Effector memory CD8-positive, alpha-beta T cell (primary cell): Measurements from ENCODE around the gene IFNK.
"Not testable (repeated sequence)": the region's sequence is repeated elsewhere in the genome, so short reads cannot be mapped to it uniquely, and the experiment has no call there.

Experiments
- ATAC-seq: fragments of 150-1000 bp; cut with Tn5 transposase; replicated peaks from 2 replicates; pipeline ENCODE4 v1.10.0; 2021; ENCODE audit warnings: mild to moderate bottlenecking, moderate library complexity
- DNase-seq, 3 experiments: peaks; one replicate each; pipeline ENCODE4 v3.0.0; 2021
- H3K27ac Mint-ChIP-seq, 2 donors: one replicate each; pipeline ENCODE4 v1.8.0; 2022; ENCODE audit warnings: mild to moderate bottlenecking in 2 of 2, mixed read lengths in 2 of 2, moderate library complexity in 2 of 2
- H3K27me3 Mint-ChIP-seq, 2 donors: one replicate each; pipeline ENCODE4 v1.8.0; 2022; ENCODE audit warnings: mixed read lengths in 2 of 2
- H3K36me3 Mint-ChIP-seq: one replicate; pipeline ENCODE4 v1.8.0; 2022; ENCODE audit warnings: mild to moderate bottlenecking, moderate library complexity, mixed read lengths; ENCODE audit not compliant: insufficient read depth
- H3K4me1 Mint-ChIP-seq, 2 donors: one replicate each; pipeline ENCODE4 v1.8.0; 2022; ENCODE audit warnings: low read depth in 2 of 2, mixed read lengths in 2 of 2
- H3K4me3 Mint-ChIP-seq, 2 donors: one replicate each; pipeline ENCODE4 v1.8.0; 2022; ENCODE audit warnings: mild to moderate bottlenecking in 2 of 2, mixed read lengths in 2 of 2, moderate library complexity in 2 of 2
- H3K9me3 Mint-ChIP-seq, 2 donors: one replicate each; pipeline ENCODE4 v1.8.0; 2022; ENCODE audit warnings: mixed read lengths in 2 of 2

IFNK gene

DNA sequence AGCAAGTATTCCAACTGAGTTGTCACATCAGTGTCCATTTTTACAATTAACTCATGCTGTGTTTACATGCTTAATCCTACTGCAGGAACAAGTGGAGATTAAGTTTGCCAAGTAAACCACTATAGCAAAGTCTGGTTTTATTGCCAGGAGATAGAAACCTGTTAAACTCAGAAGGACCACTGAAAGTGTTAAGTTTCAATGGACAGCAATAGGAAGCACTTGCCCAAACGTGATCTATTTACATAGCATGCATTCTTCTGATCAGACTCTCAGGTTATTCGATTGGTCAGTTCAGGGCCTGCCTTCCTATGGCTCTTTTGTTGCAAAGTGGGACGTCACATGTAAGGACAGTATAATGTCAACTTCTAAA, 28.0 kb upstream of the IFNK start:
- peaks cover 0 to 12% of the 10 kb centered on the region in 2 donors for H3K27me3 Mint-ChIP-seq
- ATAC-seq (no peak), DNase-seq (no peak)
- no peaks in the 10 kb centered on the region for H3K9me3 Mint-ChIP-seq
- no peak overlapping the region for H3K27ac Mint-ChIP-seq
- no peaks in the 10 kb centered on the region for H3K36me3 Mint-ChIP-seq
- H3K4me1 Mint-ChIP-seq: no peaks in the 10 kb centered on the region
- H3K4me3 Mint-ChIP-seq: no peak overlapping the region

DNA sequence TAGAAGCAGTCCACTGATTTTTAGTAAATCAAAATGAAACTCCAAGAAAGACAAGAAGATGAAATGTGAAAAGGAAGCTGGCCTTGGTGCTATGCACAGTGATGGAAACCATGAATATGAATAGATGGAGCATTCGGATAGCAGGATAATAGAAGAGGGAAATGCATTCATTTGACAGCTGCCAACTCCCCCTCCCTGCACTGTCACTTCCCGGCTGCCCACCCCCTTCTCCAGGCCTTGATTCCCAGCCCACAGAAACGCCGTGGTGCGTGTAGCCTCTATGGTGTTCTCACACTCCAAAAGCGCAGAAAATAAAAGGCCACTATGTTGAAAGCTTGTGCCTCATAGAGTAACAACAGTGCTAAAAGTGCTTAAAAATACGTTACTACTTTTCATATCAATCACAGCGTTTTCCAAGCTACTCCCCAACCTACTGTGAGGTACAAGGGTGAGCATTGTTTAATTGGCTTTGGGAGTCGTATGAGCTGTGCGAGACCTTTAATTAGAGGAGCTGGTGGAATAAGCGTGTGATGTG, 26.1 kb upstream of the IFNK start:
- H3K27ac Mint-ChIP-seq: no peak overlapping the region

DNA sequence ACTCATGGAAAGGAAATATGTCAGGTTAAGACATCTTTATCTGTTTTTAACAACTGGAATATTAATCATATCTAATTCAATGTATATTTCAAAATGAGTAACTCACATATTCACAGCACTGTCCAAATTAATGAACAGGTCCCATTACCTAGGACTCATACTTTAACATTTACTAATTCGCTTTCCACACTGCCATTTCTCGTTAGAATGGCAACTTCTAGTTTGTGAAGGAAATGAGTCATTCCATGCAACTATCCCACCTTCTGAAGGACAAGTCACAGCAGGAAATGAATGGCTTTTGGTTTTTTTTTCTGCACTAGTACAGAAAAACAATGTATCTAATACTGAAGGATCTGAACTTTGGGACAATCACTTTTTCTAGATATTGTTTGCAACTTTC, 24.6 kb upstream of the IFNK start:
- peaks cover 0 to 8% of the 10 kb centered on the region in 2 donors for H3K27me3 Mint-ChIP-seq
- H3K4me1 Mint-ChIP-seq: no peaks in the 10 kb centered on the region
- H3K27ac Mint-ChIP-seq: no peak overlapping the region
- no peaks in the 10 kb centered on the region for H3K9me3 Mint-ChIP-seq
- H3K36me3 Mint-ChIP-seq: no peaks in the 10 kb centered on the region
- no peak overlapping the region for H3K4me3 Mint-ChIP-seq
- ATAC-seq: no peak
- DNase-seq: no peak

More for the DNA sequence above, 26.1 kb upstream of the IFNK start:
- H3K36me3 Mint-ChIP-seq: no peaks in the 10 kb centered on the region
- DNase-seq (no peak), ATAC-seq (no peak)
- H3K4me3 Mint-ChIP-seq: no peak overlapping the region
- peaks cover 0 to 12% of the 10 kb centered on the region in 2 donors for H3K27me3 Mint-ChIP-seq
- H3K9me3 Mint-ChIP-seq: no peaks in the 10 kb centered on the region
- no peaks in the 10 kb centered on the region for H3K4me1 Mint-ChIP-seq

DNA sequence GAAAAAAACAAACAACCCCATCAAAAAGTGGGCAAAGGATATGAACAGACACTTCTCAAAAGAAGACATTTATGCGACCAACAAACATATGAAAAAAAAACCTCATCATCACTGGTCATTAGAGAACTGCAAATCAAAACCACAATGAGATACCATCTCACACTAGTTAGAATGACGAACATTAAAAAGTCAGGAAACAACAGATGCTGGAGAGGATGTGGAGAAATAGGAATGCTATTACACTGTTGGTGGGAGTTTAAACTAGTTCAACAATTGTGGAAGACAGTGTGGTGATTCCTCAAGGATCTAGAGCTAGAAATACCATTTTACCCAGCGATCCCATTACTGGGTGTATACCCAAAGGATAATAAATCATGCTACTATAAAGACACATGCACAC, 23.2 kb upstream of the IFNK start:
- H3K9me3 Mint-ChIP-seq, H3K36me3 Mint-ChIP-seq, H3K4me1 Mint-ChIP-seq, H3K4me3 Mint-ChIP-seq, DNase-seq, ATAC-seq, H3K27ac Mint-ChIP-seq, H3K27me3 Mint-ChIP-seq: not testable (repeated sequence)

DNA sequence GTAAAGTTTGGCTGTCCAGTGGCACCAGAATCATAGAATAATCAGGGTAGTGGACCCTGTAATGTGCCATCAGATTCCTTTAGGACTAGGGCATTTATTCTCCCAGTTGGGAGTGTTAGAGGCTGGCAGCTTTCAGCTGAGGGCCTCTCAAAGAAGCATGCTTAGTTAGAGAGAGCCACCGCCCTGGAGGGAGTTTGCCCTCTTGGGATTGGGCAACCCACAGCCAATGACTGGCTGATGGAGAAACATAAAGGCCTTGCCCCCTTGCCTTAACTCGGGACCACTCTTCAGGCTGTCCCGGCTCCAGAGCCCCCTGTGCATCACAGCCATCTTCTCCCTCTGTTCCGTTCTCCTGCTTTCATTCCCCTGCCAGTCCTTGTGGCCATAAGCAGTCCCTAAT, 20.5 kb upstream of the IFNK start:
- H3K27me3 Mint-ChIP-seq: peaks cover 6 to 8% of the 10 kb centered on the region in 2 donors
- no peaks in the 10 kb centered on the region for H3K36me3 Mint-ChIP-seq
- H3K4me3 Mint-ChIP-seq: no peak overlapping the region
- H3K4me1 Mint-ChIP-seq: no peaks in the 10 kb centered on the region
- ATAC-seq (no peak), DNase-seq (no peak)
- no peaks in the 10 kb centered on the region for H3K9me3 Mint-ChIP-seq
- H3K27ac Mint-ChIP-seq: no peak overlapping the region

DNA sequence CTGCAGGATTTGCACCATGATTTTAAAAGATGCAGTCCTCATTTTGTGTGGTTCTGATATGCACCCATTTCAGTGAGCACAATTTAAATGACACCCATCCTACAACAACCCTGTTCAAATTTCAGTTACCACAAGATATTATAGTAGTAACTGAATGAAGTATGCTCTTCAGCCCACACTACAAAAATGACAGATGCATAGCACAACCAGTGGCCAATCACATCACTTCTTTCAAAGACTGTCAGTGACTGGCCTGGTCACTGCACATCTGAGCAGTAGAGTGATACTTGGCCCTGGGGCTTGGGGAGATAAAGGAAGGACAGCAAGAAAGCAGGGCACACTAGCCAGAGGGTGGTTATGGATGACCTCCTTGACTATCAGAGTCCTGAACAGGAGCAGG, 19.8 kb upstream of the IFNK start:
- ATAC-seq: no peak
- Mint-ChIP-seq H3K4me1 (no peaks in the 10 kb centered on the region), H3K9me3 (no peaks in the 10 kb centered on the region), H3K27ac (no peak overlapping the region), H3K27me3 (peaks cover 6 to 8% of the 10 kb centered on the region in 2 donors), H3K36me3 (no peaks in the 10 kb centered on the region), H3K4me3 (no peak overlapping the region)
- DNase-seq: no peak

DNA sequence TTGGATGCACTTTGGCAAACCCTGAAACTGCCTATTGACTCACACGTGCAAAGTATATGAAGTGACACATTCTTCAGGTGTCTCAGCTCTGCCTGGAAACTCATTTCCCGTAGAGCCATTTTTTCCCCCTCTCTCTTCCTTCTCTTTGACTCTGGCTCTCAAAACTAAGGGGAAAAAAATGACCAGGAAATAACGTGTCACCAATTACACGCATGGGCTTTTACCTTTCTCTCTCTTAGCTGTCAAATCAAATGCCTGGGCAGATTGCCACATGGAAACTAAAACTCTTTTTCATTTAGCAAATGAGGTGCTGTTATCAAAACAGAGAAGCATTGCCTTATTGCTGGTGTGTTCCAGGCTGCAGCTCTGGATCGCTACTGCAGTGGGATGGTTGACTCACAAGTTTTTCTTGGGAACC, 18.3 kb upstream of the IFNK start:
- Mint-ChIP-seq H3K27ac (no peak overlapping the region), H3K36me3 (no peaks in the 10 kb centered on the region), H3K4me3 (no peak overlapping the region), H3K27me3 (peaks cover 0 to 8% of the 10 kb centered on the region in 2 donors), H3K4me1 (no peaks in the 10 kb centered on the region), H3K9me3 (no peaks in the 10 kb centered on the region)
- DNase-seq: no peak
- no peak for ATAC-seq

DNA sequence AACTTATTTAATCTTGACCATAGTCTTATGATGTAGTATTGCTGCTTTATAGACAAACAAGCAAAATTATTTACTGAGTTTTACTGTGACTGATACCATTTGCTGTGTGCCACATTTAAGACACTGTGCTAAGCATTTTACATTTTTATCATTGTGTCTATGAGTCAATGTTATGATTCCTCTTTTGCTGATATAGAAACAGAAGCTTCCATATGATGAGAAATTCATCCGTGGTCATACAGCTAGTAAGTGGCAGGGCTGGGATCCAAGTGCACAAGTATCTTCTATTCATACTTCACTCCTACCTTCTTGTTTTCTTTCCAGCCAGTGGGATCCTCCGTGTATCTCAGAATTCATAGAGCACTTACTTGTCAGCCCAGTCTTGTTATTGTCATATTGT, 17.1 kb upstream of the IFNK start:
- no peaks in the 10 kb centered on the region for H3K4me1 Mint-ChIP-seq
- ATAC-seq (no peak), DNase-seq (no peak)
- H3K4me3 Mint-ChIP-seq: no peak overlapping the region
- no peak overlapping the region for H3K27ac Mint-ChIP-seq
- no peaks in the 10 kb centered on the region for H3K9me3 Mint-ChIP-seq
- no peaks in the 10 kb centered on the region for H3K36me3 Mint-ChIP-seq
- peaks cover 0 to 8% of the 10 kb centered on the region in 2 donors for H3K27me3 Mint-ChIP-seq

DNA sequence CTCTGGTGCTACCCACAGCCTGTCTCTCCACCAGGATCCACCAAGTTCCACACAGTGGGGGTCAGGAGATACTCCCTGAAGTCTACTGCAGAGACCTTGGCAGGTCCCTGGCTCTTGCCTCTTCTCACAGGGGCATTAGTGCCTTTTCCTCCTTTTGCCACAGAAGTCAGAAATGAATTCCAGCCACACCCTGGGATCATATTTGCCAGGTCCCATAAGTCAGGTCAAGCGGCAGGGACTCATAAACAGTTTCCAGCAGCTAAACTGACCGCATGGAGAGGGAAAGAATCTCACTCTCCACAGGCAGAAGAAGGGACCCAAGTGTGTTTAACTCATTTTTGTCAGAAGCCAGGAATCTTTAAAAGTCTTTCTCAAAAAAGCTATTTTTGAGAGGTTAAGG, 13.3 kb upstream of the IFNK start:
- DNase-seq: no peak
- no peak for ATAC-seq
- H3K4me1 Mint-ChIP-seq: no peaks in the 10 kb centered on the region

DNA sequence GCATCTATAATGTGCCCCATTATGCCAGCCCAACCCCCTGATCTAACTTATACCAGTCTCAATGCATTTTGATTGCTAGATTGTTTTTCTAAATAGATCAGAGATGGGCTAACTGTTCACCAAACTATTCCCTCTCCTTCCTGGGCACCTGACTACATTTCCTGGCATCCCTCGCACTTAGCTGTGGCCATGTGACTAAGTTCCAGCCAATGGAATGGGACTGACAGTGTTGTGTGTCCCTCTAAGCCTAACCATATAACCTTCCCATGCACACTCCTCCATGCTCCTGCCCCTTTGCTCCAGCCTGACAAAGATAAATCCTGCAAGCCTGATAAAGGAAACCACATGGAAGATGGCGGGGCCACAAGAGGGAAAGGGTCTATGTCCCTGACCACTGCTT, 12.3 kb upstream of the IFNK start:
- ATAC-seq (no peak), DNase-seq (no peak)
- no peaks in the 10 kb centered on the region for H3K4me1 Mint-ChIP-seq
- H3K27me3 Mint-ChIP-seq: no peaks in the 10 kb centered on the region
- H3K9me3 Mint-ChIP-seq: no peaks in the 10 kb centered on the region
- H3K27ac Mint-ChIP-seq: no peak overlapping the region
- H3K4me3 Mint-ChIP-seq: no peak overlapping the region
- H3K36me3 Mint-ChIP-seq: no peaks in the 10 kb centered on the region

More for the DNA sequence above, 13.3 kb upstream of the IFNK start:
- no peaks in the 10 kb centered on the region for H3K9me3 Mint-ChIP-seq
- no peak overlapping the region for H3K27ac Mint-ChIP-seq
- H3K4me3 Mint-ChIP-seq: no peak overlapping the region
- H3K36me3 Mint-ChIP-seq: no peaks in the 10 kb centered on the region
- H3K27me3 Mint-ChIP-seq: peaks cover 0 to 5% of the 10 kb centered on the region in 2 donors

DNA sequence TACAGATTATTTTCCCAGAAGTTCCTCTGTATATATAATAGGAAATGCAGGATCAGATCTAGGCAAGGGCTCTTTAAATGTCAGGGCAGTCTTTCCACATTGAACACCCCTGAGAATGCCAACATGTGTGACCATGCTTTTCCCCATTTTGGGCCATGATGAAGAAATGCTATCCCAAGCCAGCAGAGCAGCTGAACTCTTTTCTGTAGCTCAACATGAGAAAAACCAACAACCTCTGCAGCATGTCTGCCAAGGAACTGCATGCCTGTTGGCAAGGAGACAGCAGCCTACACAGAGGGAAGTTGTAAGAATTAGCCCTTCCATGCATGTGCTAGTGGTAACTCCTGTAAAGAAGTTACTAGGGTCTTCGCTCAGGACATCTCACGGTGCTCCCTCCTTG, 9.5 kb upstream of the IFNK start:
- ATAC-seq (no peak), DNase-seq (no peak)
- Mint-ChIP-seq H3K4me1 (no peaks in the 10 kb centered on the region), H3K27me3 (no peaks in the 10 kb centered on the region), H3K4me3 (no peak overlapping the region), H3K36me3 (no peaks in the 10 kb centered on the region), H3K9me3 (no peaks in the 10 kb centered on the region), H3K27ac (no peak overlapping the region)

DNA sequence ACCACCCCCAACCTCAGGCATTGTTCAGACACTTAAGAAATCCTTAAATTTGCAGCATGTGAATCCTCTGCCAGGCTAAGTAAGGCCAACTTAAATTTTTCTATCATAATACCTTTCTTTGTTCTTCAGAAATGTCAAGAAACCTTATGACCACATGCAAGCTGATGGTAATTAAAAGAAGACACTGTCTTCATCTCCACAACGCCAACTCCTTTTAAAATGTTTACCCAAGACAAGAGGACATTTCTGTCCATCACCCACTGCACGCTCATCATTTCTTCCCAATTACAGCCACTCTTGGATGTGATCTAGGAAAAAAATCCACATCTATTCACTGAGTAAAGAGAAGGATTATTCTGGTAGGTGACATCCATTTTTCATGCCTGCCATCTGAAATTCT, 6.1 kb upstream of the IFNK start:
- no peaks in the 10 kb centered on the region for H3K27me3 Mint-ChIP-seq
- ATAC-seq (no peak), DNase-seq (no peak)
- H3K27ac Mint-ChIP-seq: no peak overlapping the region
- H3K4me3 Mint-ChIP-seq: no peak overlapping the region
- H3K9me3 Mint-ChIP-seq: no peaks in the 10 kb centered on the region
- peaks cover 3% of the 10 kb centered on the region for H3K36me3 Mint-ChIP-seq
- H3K4me1 Mint-ChIP-seq: no peaks in the 10 kb centered on the region

DNA sequence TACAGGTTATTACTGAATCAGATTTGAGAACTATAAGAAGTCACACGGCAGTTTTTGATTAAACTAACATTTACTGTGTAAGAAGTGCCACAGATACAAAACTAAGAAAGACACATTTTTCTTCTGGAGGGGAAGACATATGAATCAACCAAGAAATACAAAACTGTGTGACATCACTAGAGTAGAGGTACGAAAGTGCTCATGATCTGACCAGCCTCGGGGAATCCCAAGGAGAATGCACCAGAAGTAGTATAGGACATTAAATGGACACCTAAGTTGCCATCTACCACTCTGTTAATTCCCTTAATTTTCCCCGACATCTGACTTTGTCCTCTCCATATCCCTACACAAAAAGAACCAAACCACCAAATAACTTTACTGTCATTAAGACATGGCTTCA, 5.3 kb upstream of the IFNK start:
- H3K27ac Mint-ChIP-seq: no peak overlapping the region
- H3K9me3 Mint-ChIP-seq: no peaks in the 10 kb centered on the region
- ATAC-seq (no peak), DNase-seq (no peak)
- H3K27me3 Mint-ChIP-seq: no peaks in the 10 kb centered on the region
- H3K4me3 Mint-ChIP-seq: no peak overlapping the region
- no peaks in the 10 kb centered on the region for H3K4me1 Mint-ChIP-seq
- H3K36me3 Mint-ChIP-seq: peaks cover 3% of the 10 kb centered on the region

DNA sequence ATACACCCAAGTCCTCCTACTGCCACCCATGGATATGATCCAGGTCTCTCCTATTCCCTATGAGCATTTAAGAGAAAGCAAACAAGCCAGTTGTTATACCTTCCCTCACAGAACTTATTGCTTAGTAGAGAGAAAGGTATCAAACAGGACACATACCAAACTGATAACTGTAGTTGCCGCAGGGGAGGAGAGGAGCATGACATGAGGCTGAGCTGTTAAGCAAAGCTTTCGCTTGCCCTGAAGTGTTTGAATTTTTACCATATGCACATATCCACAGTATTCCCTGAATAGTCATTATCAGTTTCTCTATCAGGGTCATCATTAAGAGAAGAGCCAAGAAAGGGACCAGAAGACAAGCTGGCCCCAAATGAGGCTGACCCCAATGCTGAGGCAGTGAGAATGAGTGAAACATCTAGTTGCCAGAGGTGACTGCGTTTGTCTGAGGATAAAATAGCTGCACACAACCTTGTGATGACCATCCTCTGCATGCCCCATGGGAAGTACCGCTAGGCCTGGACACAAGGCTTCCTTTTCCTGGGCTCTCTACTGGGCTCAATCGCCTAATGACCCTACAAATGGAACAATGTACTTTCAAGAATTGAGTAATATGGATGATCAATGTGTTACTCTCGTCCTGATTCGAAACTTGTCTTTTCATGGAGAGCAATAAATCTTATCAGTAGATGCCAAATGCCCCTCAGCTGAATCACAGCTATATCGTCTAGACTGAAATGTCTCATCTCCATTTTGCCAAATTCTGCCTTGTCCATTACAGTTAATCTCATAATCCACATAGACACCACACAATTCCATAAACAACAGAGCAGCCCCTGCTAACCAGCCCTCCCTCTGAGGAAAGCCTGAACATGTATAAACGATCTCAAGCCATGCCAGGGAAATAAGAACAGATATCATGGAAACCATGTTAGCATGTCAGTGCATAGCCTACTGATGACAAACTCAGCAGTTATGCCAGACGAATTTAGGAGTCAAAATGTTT, 4.3 kb upstream of the IFNK start:
- Mint-ChIP-seq H3K27ac (no peak overlapping the region), H3K27me3 (no peaks in the 10 kb centered on the region), H3K36me3 (peaks cover 3% of the 10 kb centered on the region), H3K4me3 (no peak overlapping the region), H3K4me1 (no peaks in the 10 kb centered on the region), H3K9me3 (no peaks in the 10 kb centered on the region)
- no peak for ATAC-seq
- no peak for DNase-seq
